ENCODE data around the gene BIRC6.
"Not testable (repeated sequence)": the region's sequence is repeated elsewhere in the genome, so short reads cannot be mapped to it uniquely, and the experiment has no call there.

- TF ChIP-seq, protein P1, sequence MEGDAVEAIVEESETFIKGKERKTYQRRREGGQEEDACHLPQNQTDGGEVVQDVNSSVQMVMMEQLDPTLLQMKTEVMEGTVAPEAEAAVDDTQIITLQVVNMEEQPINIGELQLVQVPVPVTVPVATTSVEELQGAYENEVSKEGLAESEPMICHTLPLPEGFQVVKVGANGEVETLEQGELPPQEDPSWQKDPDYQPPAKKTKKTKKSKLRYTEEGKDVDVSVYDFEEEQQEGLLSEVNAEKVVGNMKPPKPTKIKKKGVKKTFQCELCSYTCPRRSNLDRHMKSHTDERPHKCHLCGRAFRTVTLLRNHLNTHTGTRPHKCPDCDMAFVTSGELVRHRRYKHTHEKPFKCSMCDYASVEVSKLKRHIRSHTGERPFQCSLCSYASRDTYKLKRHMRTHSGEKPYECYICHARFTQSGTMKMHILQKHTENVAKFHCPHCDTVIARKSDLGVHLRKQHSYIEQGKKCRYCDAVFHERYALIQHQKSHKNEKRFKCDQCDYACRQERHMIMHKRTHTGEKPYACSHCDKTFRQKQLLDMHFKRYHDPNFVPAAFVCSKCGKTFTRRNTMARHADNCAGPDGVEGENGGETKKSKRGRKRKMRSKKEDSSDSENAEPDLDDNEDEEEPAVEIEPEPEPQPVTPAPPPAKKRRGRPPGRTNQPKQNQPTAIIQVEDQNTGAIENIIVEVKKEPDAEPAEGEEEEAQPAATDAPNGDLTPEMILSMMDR (optimal IDR thresholded peaks at IDR 0.05 in 1 of 3, IDR thresholded peaks at IDR 0.05 in 1 of 3, conservative IDR thresholded peaks at IDR 0.05 in 1 of 3; ENCODE audit: extremely low read depth in 1 of 3, insufficient read depth in 2 of 3, low read length in 3 of 3), result not testable (repeated sequence)
- not testable (repeated sequence) for TF ChIP-seq EZH2 (IDR thresholded peaks at IDR 0.05; ENCODE audit: low read length)
These were observed 281.7 kb downstream of the BIRC6 start for GRCh38 chr2:32638548-32638947.
